HAP-1 (cell line): ENCODE measurements around the gene KCNN3.

ENCODE experiments used
- DNase-seq, 2 experiments: peaks; one replicate each; pipeline ENCODE4 v3.0.0-alpha.2; 2016 to 2020; ENCODE audit warnings: low spot score in 2 of 2
- H3K27me3 ChIP-seq: fragments of 250-450 bp; sonication (Bioruptor Pico); 2 replicates; pipeline ENCODE4 v1.5.1; 2020; ENCODE audit warnings: low read depth, mild to moderate bottlenecking, moderate library complexity
- H3K36me3 ChIP-seq: fragments of 250-450 bp; sonication (Bioruptor Pico); replicated peaks from 2 replicates; pipeline ENCODE4 v1.5.1; 2020; ENCODE audit warnings: mild to moderate bottlenecking
- H3K4me1 ChIP-seq: fragments of 250-450 bp; sonication (Bioruptor Pico); 2 replicates; pipeline ENCODE4 v1.5.1; 2020; ENCODE audit warnings: mild to moderate bottlenecking
- H3K4me3 ChIP-seq: fragments of 250-450 bp; sonication (Bioruptor Pico); 2 replicates; pipeline ENCODE4 v1.5.1; 2020; ENCODE audit warnings: mild to moderate bottlenecking, moderate library complexity
- H3K9me3 ChIP-seq: fragments of 250-450 bp; sonication (Bioruptor Pico); 2 replicates; pipeline ENCODE4 v1.5.1; 2020; ENCODE audit warnings: mild to moderate bottlenecking, moderate library complexity
- in situ Hi-C: fragments of 300-500 bp; cut with MboI; formaldehyde crosslinking; loops from 3 replicates; pipeline ENCODE4 v1.14.3; 2020; ENCODE audit warnings: low sequenced_read_pairs, inconsistent platforms, mixed read lengths

KCNN3 gene

GRCh38 chr1:154861607-154862094 is 8.4 kb downstream of the KCNN3 start:
- in situ Hi-C loops, result no loop called here
- Histone ChIP-seq H3K4me3 (no peak overlapping the region), H3K36me3 (no peaks in the 10 kb centered on the region), H3K4me1 (no peaks in the 10 kb centered on the region), H3K27me3 (no peaks in the 10 kb centered on the region), H3K9me3 (no peaks in the 10 kb centered on the region)
- DNase-seq, result no peak

GRCh38 chr1:154860156-154860870 is 9.8 kb downstream of the KCNN3 start:
- Histone ChIP-seq H3K36me3 (no peaks in the 10 kb centered on the region), H3K9me3 (no peaks in the 10 kb centered on the region), H3K4me3 (no peak overlapping the region), H3K4me1 (no peaks in the 10 kb centered on the region), H3K27me3 (no peaks in the 10 kb centered on the region)
- in situ Hi-C loops, result no loop called here
- DNase-seq, result no peak

- Histone ChIP-seq H3K4me3 (no peak overlapping the region), H3K27me3 (no peaks in the 10 kb centered on the region), H3K9me3 (no peaks in the 10 kb centered on the region), H3K36me3 (no peaks in the 10 kb centered on the region), H3K4me1 (no peaks in the 10 kb centered on the region)
- in situ Hi-C loops, result no loop called here
- DNase-seq, result no peak
Measured at GRCh38 chr1:154859786-154860155, 10.3 kb downstream of the KCNN3 start.

- no peak for DNase-seq
- H3K4me3 ChIP-seq, result no peak overlapping the region
- no peaks in the 10 kb centered on the region for H3K4me1 ChIP-seq
- H3K9me3 ChIP-seq, result no peaks in the 10 kb centered on the region
- in situ Hi-C loops, result no loop called here
- H3K36me3 ChIP-seq, result no peaks in the 10 kb centered on the region
- H3K27me3 ChIP-seq, result no peaks in the 10 kb centered on the region
Measured at GRCh38 chr1:154859151-154859785, 10.8 kb downstream of the KCNN3 start.

- in situ Hi-C loops, result no loop called here
- Histone ChIP-seq H3K9me3 (no peaks in the 10 kb centered on the region), H3K4me3 (no peak overlapping the region), H3K4me1 (no peaks in the 10 kb centered on the region), H3K36me3 (no peaks in the 10 kb centered on the region), H3K27me3 (no peaks in the 10 kb centered on the region)
- DNase-seq, result no peak
Measured at GRCh38 chr1:154857441-154858215, 12.5 kb downstream of the KCNN3 start.

- no peaks in the 10 kb centered on the region for H3K36me3 ChIP-seq
- no peaks in the 10 kb centered on the region for H3K27me3 ChIP-seq
- no peak overlapping the region for H3K4me3 ChIP-seq
- DNase-seq, result no peak
- in situ Hi-C loops, result no loop called here
- H3K4me1 ChIP-seq, result no peaks in the 10 kb centered on the region
- H3K9me3 ChIP-seq, result no peaks in the 10 kb centered on the region
Measured at GRCh38 chr1:154857022-154857421, 13.1 kb downstream of the KCNN3 start.

- H3K36me3 ChIP-seq, result no peaks in the 10 kb centered on the region
- DNase-seq, result no peak
- no peak overlapping the region for H3K4me3 ChIP-seq
- in situ Hi-C loops, result no loop called here
- H3K9me3 ChIP-seq, result no peaks in the 10 kb centered on the region
- H3K27me3 ChIP-seq, result no peaks in the 10 kb centered on the region
- H3K4me1 ChIP-seq, result no peaks in the 10 kb centered on the region
Measured at GRCh38 chr1:154856544-154856943, 13.5 kb downstream of the KCNN3 start.

GRCh38 chr1:154856049-154856448 is 14.0 kb downstream of the KCNN3 start:
- no peak for DNase-seq
- Histone ChIP-seq H3K4me3 (no peak overlapping the region), H3K36me3 (no peaks in the 10 kb centered on the region), H3K27me3 (no peaks in the 10 kb centered on the region), H3K9me3 (no peaks in the 10 kb centered on the region), H3K4me1 (no peaks in the 10 kb centered on the region)
- in situ Hi-C loops, result no loop called here

GRCh38 chr1:154855186-154855851 is 14.8 kb downstream of the KCNN3 start:
- H3K36me3 ChIP-seq, result no peaks in the 10 kb centered on the region
- no peaks in the 10 kb centered on the region for H3K27me3 ChIP-seq
- in situ Hi-C loops, result no loop called here
- no peaks in the 10 kb centered on the region for H3K9me3 ChIP-seq
- H3K4me1 ChIP-seq, result no peaks in the 10 kb centered on the region
- H3K4me3 ChIP-seq, result no peak overlapping the region
- no peak for DNase-seq

GRCh38 chr1:154852845-154853244 is 17.2 kb downstream of the KCNN3 start:
- Histone ChIP-seq H3K9me3 (no peaks in the 10 kb centered on the region), H3K27me3 (no peaks in the 10 kb centered on the region), H3K36me3 (no peaks in the 10 kb centered on the region), H3K4me1 (no peaks in the 10 kb centered on the region), H3K4me3 (no peak overlapping the region)
- in situ Hi-C loops, result no loop called here
- DNase-seq, result no peak

- Histone ChIP-seq H3K36me3 (no peaks in the 10 kb centered on the region), H3K9me3 (no peaks in the 10 kb centered on the region), H3K4me3 (no peak overlapping the region), H3K27me3 (no peaks in the 10 kb centered on the region), H3K4me1 (no peaks in the 10 kb centered on the region)
- in situ Hi-C loops, result no loop called here
- DNase-seq, result peak in 1 of 2 experiments; percentile 59
Measured at GRCh38 chr1:154851392-154852177, 18.5 kb downstream of the KCNN3 start.

GRCh38 chr1:154849645-154850131 is 20.4 kb downstream of the KCNN3 start:
- no peaks in the 10 kb centered on the region for H3K36me3 ChIP-seq
- in situ Hi-C loops, result no loop called here
- no peaks in the 10 kb centered on the region for H3K9me3 ChIP-seq
- H3K4me1 ChIP-seq, result no peaks in the 10 kb centered on the region
- H3K27me3 ChIP-seq, result no peaks in the 10 kb centered on the region
- H3K4me3 ChIP-seq, result no peak overlapping the region
- no peak for DNase-seq

GRCh38 chr1:154848983-154849382 is 21.1 kb downstream of the KCNN3 start:
- Histone ChIP-seq H3K27me3 (no peaks in the 10 kb centered on the region), H3K36me3 (no peaks in the 10 kb centered on the region), H3K9me3 (no peaks in the 10 kb centered on the region), H3K4me1 (no peaks in the 10 kb centered on the region), H3K4me3 (no peak overlapping the region)
- in situ Hi-C loops, result no loop called here
- DNase-seq, result no peak
